Glutamatergic neuron (in vitro differentiated cells): ENCODE data around the gene GPR179. TPM values are rescaled to one million over a fixed set of nuclear protein-coding genes. Genes with fewer than 3 reads are reported as not detected.
A peak's percentile ranks its signal among the peaks of the same experiment; 100 is the strongest.
"Not testable (repeated sequence)": the region's sequence is repeated elsewhere in the genome, so short reads cannot be mapped to it uniquely, and the experiment has no call there.

Experiments
- DNase-seq: peaks from one replicate; pipeline ENCODE4 v3.0.0; 2022
- H3K27ac Mint-ChIP-seq: one replicate; pipeline ENCODE4 v1.8.0; 2020; ENCODE audit warnings: mild to moderate bottlenecking, mixed read lengths, inconsistent platforms; ENCODE audit not compliant: unreplicated experiment
- H3K27me3 Mint-ChIP-seq: one replicate; pipeline ENCODE4 v1.8.0; 2020; ENCODE audit warnings: mild to moderate bottlenecking, moderate library complexity, mixed read lengths, inconsistent platforms; ENCODE audit not compliant: unreplicated experiment
- H3K36me3 Mint-ChIP-seq: one replicate; pipeline ENCODE4 v1.8.0; 2020; ENCODE audit warnings: mild to moderate bottlenecking, mixed read lengths, inconsistent platforms; ENCODE audit not compliant: unreplicated experiment
- H3K4me1 Mint-ChIP-seq: one replicate; pipeline ENCODE4 v1.8.0; 2020; ENCODE audit warnings: mild to moderate bottlenecking, low read depth, mixed read lengths, inconsistent platforms; ENCODE audit not compliant: unreplicated experiment
- H3K4me3 Mint-ChIP-seq: one replicate; pipeline ENCODE4 v1.8.0; 2020; ENCODE audit warnings: mild to moderate bottlenecking, mixed read lengths, inconsistent platforms; ENCODE audit not compliant: unreplicated experiment
- H3K9me3 Mint-ChIP-seq: one replicate; pipeline ENCODE4 v1.8.0; 2020; ENCODE audit warnings: mild to moderate bottlenecking, moderate library complexity, mixed read lengths, inconsistent platforms; ENCODE audit not compliant: unreplicated experiment
- total RNA-seq: library from RNA; stranded (reverse); fragmentation: NEBNext Ultra II Directional; extraction: Animal tissue kit (Norgen Biotek cat#: 25700); gene quantifications from one replicate; pipeline ENCODE4 v1.2.1, GENCODE V29; 2021; ENCODE audit not compliant: unreplicated experiment
- TF ChIP-seq, protein P1 (sequence below): fragments of 200-600 bp; sonication (generic); IDR thresholded peaks from one replicate; pipeline ENCODE4 v1.5.0; 2021; ENCODE audit not compliant: partially characterized antibody, unreplicated experiment

GPR179 gene
- total RNA-seq, 1 donor from 2014 or later = 0.07 TPM

DNA sequence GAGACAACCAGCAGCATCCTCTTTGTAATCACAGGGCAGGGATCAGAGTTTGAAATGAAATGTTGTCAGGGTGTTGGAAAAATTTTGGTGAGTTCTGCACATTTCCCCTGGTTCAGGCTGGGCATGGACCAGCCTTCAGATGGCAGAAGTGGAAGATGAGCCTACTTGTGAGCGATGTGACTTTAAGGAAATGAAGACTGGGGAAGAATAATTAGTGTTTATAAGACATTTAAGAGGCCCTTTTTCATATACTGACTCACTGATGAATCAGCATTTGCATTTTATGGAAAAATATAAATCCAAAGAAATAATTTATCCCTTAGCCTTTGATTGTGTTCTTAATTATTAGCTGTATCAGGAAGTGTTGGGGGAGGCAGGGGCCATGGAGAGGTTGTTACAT lies 20.9 kb downstream of the GPR179 start:
- TF ChIP-seq, protein P1, sequence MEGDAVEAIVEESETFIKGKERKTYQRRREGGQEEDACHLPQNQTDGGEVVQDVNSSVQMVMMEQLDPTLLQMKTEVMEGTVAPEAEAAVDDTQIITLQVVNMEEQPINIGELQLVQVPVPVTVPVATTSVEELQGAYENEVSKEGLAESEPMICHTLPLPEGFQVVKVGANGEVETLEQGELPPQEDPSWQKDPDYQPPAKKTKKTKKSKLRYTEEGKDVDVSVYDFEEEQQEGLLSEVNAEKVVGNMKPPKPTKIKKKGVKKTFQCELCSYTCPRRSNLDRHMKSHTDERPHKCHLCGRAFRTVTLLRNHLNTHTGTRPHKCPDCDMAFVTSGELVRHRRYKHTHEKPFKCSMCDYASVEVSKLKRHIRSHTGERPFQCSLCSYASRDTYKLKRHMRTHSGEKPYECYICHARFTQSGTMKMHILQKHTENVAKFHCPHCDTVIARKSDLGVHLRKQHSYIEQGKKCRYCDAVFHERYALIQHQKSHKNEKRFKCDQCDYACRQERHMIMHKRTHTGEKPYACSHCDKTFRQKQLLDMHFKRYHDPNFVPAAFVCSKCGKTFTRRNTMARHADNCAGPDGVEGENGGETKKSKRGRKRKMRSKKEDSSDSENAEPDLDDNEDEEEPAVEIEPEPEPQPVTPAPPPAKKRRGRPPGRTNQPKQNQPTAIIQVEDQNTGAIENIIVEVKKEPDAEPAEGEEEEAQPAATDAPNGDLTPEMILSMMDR = no peak
- Mint-ChIP-seq H3K4me1 (peaks cover 11% of the 10 kb centered on the region), H3K4me3 (no peak overlapping the region), H3K27ac (no peak overlapping the region), H3K9me3 (peaks cover 4% of the 10 kb centered on the region), H3K36me3 (no peaks in the 10 kb centered on the region), H3K27me3 (peaks cover 2% of the 10 kb centered on the region)
- DNase-seq = no peak

GRCh38 chr17:38322156-38322779 lies 21.5 kb downstream of the GPR179 start:
- Mint-ChIP-seq H3K27me3 (peaks cover 2% of the 10 kb centered on the region), H3K27ac (no peak overlapping the region), H3K4me3 (no peak overlapping the region), H3K36me3 (no peaks in the 10 kb centered on the region), H3K4me1 (peaks cover 10% of the 10 kb centered on the region), H3K9me3 (peaks cover 4% of the 10 kb centered on the region)
- peak; percentile 83 for DNase-seq
- TF ChIP-seq, protein P1 = peak; percentile 85

- TF ChIP-seq, protein P1 = no peak
- H3K9me3 Mint-ChIP-seq = peaks cover 2% of the 10 kb centered on the region
- peaks cover 5% of the 10 kb centered on the region for H3K4me1 Mint-ChIP-seq
- no peak overlapping the region for H3K27ac Mint-ChIP-seq
- H3K4me3 Mint-ChIP-seq = no peak overlapping the region
- no peaks in the 10 kb centered on the region for H3K27me3 Mint-ChIP-seq
- H3K36me3 Mint-ChIP-seq = peaks cover 6% of the 10 kb centered on the region
- DNase-seq = no peak
Observed at GRCh38 chr17:38320482-38320881, 23.3 kb downstream of the GPR179 start.

- H3K9me3 Mint-ChIP-seq = peaks cover 2% of the 10 kb centered on the region
- TF ChIP-seq, protein P1 = no peak
- H3K36me3 Mint-ChIP-seq = peaks cover 6% of the 10 kb centered on the region
- no peaks in the 10 kb centered on the region for H3K4me1 Mint-ChIP-seq
- DNase-seq = no peak
- H3K27me3 Mint-ChIP-seq = no peaks in the 10 kb centered on the region
- H3K4me3 Mint-ChIP-seq = no peak overlapping the region
- no peak overlapping the region for H3K27ac Mint-ChIP-seq
Observed at GRCh38 chr17:38317081-38317480, 26.7 kb downstream of the GPR179 start.

- no peaks in the 10 kb centered on the region for H3K27me3 Mint-ChIP-seq
- no peak for DNase-seq
Observed at GRCh38 chr17:38315497-38315896, 28.3 kb downstream of the GPR179 start.

GRCh38 chr17:38296834-38297517 lies 46.8 kb downstream of the GPR179 start, which contains the start of gene MRPL45:
TSS of gene MRPL45 (plus strand) at chr17:38297168. CDS start at chr17:38297184, 16 bp downstream.
- not testable (repeated sequence) for H3K4me1 Mint-ChIP-seq, H3K27me3 Mint-ChIP-seq, H3K9me3 Mint-ChIP-seq, H3K36me3 Mint-ChIP-seq
- H3K4me3 Mint-ChIP-seq = peak within 1 kb of the TSS; percentile 97
- H3K27ac Mint-ChIP-seq = peak within 1 kb of the TSS; percentile 97
- peak; percentile 98 for DNase-seq

More at GRCh38 chr17:38315497-38315896, 28.3 kb downstream of the GPR179 start:
- TF ChIP-seq, protein P1 = no peak
- no peaks in the 10 kb centered on the region for H3K4me1 Mint-ChIP-seq
- no peak overlapping the region for H3K4me3 Mint-ChIP-seq
- no peak overlapping the region for H3K27ac Mint-ChIP-seq
- H3K9me3 Mint-ChIP-seq = peaks cover 2% of the 10 kb centered on the region
- H3K36me3 Mint-ChIP-seq = peaks cover 6% of the 10 kb centered on the region

DNA sequence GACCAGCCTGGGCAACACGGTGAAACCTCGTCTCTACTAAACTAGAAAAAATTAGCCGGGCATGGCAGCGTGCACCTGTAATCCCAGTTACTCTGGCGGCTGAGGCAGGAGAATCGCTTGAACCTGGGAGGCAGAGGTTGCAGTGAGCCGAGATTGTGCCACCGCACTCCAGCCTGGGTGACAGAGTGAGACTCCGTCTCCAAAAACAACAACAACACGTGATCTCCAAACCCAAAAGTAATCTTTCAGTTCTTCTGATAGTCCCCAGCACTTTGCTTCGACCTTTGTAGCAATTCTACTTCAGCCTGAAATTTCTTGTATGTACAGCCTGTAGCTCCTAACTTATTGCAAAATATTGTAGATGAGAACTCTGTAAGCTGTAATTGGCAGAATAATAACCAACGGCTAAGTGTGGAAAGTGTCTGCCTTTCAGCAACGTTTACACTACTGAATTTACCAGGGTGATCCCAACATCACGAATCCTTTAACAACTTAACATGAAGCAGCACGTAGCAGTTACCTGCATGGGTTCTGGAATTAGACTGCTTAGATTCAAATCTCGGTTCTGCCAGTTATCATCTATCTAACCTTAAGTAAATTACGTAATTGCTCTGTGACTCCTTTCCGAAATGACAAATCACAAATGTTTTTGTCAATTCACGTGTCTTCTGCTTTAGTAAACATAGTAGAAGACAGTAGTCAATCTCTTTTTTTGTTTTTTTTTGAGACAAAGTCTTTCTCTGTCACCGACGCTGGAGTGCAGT lies 48.0 kb downstream of the GPR179 start:
- H3K9me3 Mint-ChIP-seq, H3K4me3 Mint-ChIP-seq, H3K27me3 Mint-ChIP-seq, DNase-seq, H3K27ac Mint-ChIP-seq, H3K4me1 Mint-ChIP-seq, H3K36me3 Mint-ChIP-seq: not testable (repeated sequence)
